ENCODE data around the gene RPS2.
"Not testable (repeated sequence)": the region's sequence is repeated elsewhere in the genome, so short reads cannot be mapped to it uniquely, and the experiment has no call there.

RPS2 gene

DNA sequence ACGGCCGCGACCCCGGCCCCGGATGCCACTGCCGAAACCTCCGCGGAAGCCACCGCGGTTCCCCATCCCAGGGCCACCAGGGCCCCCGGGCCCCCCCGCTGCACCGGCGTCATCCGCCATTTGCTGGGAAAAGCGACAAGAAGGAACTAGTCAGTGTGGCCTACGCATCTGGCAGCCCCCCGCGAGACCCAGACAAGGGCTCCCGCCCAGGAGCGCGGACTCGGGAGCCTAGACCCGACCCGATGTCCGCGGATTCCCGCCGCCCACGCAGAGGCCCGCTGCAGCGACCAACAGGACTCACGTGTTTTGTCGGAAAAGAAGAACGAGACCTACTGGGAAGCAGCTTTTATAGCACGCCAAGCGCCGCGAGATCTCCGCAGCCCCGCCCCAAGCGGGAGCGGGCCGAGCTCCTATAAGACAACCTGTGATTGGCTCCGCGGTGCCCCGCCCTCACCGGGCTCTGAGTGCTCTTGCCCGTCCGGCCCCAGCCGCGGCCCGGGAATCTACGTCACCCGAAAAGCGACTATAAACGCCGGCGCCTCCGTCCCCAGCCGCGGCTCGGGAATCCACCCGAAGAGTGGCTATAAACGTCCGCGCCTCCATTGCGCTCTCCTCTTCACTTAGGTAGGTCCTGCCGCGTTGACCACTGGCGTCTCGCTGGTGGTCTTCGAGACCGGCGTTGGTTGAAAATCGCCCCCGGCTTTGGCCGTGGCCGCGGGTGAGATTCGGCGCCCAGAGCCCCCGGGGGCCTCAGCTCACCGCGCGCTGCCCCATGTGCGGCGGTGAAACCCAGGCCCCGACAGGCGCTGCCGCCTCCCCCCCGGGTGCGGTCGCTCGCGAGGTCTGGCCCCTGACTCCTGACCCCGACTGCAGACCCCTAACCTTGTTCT lies at the start of gene RPS2:
RPS2 (minus strand) TSS at position 321 of the 890 bp plus-strand sequence; CDS start at position 120, 201 bp downstream.
- DNase-seq (ENCODE audit: low spot score), result peak; percentile 98

DNA sequence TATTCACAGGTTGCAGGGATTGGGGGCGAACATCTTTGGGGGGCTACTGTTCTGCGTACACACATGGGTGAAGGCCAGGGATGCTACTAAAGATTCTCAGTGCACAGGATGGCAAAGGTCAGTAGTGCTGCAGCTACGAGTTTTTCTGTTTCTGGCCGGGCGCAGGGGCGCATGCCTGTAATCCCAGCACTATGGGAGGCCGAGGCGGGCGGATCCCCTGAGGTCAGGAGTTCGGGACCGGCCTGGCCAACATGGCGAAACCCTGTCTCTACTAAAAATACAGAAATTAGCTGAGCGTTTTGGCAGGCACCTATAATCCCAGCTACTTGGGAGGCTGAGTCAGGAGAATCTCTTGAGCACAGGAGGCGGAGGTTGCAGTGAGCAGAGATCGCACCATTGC lies 48.9 kb upstream of the RPS2 start:
- no peak for DNase-seq (ENCODE audit: low spot score)

DNA sequence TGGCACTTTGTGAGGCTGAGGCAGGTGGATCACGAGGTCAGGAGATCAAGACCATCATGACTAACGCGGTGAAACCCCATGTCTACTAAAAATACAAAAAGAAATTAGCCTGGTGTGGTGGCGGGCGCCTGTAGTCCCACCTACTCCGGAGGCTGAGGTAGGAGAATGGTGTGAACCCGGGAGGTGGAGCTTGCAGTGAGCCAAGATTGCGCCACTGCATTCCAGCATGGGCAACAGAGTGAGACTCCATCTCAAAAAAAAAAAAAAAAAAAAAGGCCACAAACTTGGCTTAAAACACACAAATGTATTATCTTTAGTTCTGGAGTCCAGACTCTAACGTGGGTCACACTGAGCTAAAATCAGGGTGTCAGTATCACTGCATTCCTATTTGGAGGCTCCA lies 47.1 kb upstream of the RPS2 start:
- DNase-seq (ENCODE audit: low spot score), result not testable (repeated sequence)

DNA sequence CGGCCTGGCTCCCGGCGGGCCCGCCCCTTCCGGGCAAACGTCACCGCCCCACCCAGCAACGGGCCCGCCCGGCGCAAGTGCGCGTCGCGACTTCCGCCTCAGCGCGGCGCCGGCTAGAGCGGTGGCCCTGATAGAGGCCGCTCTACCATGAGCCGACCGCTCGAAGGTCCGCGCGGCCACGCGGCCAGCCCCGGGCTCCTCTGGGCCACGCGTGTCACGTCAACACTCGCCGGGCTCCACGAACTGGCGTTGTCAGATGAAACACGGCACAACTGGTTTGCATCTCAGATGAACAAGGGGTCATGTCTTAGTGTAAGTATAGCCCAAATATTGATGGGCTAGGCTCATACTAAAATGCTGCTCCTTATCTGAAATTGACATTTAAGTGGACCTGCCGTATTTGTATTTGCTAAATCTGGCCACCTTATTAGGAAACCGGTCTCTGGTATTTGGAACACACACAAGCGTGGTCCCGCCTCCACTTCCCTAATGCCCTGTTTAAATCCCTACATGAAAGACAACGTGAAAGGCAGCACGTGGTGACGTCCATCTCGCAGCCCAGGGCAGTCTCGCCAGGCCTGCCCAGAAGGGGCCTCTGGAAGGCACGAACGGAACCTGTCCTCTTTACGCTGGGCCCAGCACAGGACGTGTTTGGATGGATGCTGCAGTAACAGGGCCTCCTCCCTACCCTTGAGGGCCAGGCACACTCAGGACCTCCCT lies 45.3 kb upstream of the RPS2 start, which contains the start of gene ZNF598:
ZNF598 (minus strand) TSS at position 31 of the 720 bp plus-strand sequence.
- DNase-seq (ENCODE audit: low spot score), result peak; percentile 89

DNA sequence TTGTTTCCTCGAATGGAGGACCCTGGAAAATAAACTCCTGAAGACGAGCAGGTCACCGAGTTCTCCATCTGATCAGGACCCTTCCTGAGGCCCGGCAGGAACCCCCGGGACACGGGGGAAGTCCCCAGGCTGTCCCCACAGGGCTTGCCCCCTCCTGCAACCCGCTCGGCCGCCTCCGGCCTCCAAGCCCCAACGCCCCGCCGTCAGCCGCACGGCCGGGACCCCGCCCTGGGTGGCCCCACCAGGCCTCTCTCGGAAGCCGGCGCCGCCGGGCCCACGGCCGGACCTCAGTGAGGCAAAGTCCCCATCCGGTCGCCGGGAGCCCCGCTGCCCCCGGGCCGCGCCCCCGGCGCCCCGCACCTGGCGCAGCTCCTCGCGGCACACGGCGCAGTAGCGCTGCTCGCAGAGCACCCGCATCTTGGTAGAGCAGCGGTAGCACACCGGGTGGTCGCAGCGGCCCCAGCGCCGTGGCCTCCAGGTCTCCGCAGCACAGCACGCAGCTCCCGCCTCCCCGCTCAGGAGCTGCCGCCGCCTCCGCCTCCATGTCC lies 44.6 kb upstream of the RPS2 start:
- DNase-seq (ENCODE audit: low spot score), result no peak

DNA sequence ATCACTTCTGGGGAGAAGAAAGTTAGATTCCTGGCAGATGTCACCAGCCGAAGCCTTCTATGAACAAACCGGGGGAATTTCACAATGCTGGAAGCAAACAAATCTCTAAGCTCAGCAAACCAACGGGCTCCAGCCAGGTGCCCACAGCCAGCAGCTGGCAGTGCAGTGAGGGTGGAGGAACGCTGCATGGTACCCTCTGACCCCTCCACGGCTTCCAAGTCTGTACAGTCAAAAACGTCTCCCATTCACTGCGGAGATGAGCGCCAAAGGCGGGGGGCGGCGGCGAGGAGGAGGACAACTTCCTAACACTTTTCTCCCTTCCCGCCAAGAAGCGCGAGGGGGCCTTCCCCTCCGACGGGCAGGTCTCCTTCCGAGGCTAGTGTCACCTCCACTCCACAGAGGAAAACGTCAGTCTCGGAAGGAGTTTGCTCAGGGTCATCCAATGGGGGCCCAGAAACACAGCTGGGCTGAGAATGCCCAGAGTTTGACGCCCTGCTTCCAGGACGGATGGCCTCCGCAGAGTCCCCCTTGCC lies 44.1 kb upstream of the RPS2 start:
- DNase-seq (ENCODE audit: low spot score), result no peak

DNA sequence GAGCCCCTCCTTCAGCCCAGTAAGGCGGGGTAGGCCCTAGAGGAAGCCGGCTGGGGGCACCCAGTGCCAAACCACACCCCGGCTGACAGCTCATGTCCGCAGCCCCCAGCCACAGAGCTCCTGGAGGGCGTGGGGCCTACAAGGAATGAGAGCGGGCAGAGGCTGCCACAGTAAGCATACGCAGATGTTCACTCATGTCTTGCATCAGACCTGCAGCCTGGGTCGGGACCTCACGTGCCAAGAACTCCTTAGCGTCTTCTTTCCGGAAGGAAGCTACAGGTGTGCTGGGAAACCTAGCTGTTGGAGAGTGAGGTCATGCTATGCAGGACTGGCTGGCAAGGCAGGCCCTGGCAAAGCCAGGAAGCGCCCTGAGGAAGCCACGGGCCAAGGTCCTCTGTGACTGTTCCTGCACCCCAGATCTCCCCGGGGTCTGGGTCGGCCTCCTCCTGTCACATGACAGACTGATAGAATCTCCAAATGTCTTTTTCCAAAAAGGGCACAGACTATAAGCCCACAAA lies 43.4 kb upstream of the RPS2 start:
- DNase-seq (ENCODE audit: low spot score), result no peak

DNA sequence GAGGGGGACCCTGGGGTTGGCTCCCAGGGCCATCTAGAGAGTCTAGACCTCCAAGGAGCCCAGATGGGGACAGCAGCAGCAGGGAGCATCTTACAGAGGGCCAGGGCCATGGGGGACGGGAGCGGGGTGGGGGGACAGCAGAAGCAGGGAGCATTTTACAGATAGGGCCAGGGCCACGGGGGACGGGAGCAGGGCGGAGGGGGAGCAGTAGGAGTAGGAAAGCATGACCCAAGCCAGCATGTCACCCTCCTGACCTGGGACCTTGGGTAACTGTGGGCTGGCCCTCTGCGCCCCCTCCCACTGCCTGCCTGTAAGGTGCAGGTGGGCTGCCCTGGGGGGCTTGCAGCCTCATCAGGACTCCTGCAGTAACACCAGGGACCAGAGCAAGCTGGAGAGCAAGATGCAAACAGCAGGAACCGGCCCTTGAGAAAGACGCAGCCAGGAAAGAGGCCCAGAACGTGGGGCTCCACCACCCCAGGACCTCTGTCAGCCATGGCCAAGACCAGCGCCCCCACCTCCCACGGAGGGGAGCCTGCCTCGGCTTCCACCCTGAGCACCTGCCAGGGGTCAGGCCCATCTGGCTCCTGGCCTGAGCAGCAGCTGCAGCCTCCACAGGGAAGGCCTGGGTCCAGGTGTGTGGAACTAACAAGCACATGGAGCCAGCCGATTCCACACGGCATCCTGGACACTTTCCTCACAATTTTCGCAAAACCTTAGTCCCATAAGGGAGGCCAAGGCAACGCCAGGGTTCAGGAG lies 42.6 kb upstream of the RPS2 start:
- no peak for DNase-seq (ENCODE audit: low spot score)

DNA sequence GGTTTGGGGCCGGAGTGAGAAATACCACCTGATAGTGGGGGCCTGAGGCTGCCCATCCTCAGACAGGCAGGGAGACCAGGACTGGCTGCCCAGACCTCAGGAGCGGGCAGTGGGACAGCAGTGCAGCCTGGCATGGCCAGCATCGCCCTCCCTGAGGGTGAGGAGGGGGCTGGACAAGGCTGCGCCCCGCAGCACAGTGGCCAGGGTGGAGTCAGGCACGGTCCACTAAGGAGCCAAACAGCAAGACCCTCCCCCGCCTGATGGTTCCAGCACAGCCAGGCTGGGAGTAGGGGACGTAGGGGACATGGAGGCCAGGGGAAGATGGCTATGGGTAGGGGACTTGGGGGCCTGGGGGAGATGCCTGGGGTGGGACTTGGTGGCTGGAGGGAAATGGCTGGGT lies 41.7 kb upstream of the RPS2 start:
- no peak for DNase-seq (ENCODE audit: low spot score)

DNA sequence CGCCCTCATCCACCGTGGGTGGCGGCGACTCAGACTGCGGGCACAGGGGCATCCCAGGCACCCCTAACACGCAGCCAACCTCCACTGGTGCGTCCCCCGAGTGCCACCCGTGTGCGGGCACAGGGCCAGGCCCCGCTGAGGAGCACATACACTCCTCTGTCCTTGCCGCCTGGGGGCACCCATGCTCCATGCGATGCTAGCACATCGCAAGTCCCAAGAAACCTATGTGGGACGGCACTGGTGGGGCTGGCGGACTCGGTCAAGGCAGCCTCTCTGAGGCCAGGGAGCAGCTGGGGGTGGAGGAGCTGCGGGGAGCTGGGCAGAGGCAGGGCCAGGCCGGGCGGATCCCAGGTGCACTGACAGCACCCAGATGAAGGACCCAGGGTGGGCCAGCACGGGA lies 41.0 kb upstream of the RPS2 start:
- no peak for DNase-seq (ENCODE audit: low spot score)

DNA sequence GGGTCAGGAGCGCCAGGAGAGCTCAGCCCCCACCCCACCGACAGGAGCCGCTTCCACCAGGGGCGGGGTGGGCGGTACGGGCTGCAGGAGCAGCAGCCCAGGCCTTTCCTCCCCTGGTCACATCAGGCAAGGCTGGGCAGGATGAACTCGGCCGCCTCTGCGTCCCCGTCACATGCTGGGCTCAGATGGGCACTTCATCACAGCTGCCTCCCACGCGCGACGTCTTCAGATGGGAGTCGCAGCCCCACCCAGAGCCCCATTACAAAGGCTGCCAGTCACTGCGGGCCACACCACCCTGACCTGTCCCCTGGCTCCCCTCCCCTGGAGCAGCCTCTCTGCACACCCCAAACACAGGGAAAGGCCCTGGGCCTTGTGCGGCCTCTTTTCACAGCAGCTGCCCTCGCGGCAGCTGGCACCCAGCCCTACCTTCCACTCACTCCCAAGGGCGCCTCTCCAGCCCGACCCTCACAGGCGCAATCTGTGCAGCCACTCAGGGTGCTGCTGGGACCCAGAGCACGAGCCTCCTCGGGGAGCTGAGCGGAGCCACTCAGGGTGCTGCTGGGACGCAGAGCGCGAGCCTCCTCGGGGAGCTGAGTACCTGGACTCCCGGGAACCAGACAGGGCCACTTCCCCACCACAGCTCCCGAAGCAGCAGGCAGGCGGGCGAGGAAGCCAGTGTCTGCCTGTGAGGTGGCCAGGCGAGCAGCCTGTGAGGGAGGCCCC lies 40.3 kb upstream of the RPS2 start:
- no peak for DNase-seq (ENCODE audit: low spot score)

DNA sequence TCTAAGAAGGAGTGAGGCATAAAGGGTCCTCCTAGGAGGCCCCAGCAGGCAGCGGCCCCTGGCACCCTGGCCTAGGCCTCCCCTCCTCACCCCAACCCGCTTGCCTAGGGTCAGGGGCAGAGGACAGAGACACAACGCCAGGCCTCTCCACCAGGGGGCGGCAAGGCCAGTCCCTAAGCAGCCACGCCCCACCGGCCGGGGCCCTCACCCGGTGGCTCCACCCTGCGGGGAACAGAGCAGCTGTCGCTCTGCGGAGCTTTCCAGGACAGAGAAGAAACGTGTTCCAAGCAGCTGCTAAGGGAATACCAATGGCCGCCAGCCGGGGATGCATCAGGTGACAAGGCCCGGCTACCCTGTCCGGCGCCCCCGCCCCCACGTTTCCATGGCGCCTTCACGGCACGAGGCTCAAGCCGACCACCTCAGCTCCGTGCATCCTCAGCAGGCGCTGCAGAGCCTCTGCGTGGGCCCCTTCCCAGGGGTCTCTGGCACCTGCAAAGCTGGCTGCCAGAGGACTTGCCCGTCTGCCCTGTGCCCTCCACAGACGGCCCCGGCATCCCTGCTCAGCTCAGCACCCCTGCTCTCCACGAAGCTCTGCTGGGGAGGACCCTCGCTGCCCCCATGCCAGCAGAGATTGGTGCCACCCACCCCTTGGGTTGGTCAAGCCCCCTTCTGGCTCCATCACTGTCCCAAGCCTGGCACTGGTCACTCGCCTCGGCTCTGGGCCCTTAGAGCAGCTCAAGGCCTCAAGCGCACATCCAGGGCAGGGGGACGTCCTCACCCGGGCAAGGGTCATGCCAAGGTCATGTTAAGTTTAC lies 39.4 kb upstream of the RPS2 start:
- DNase-seq (ENCODE audit: low spot score), result peak; percentile 91

DNA sequence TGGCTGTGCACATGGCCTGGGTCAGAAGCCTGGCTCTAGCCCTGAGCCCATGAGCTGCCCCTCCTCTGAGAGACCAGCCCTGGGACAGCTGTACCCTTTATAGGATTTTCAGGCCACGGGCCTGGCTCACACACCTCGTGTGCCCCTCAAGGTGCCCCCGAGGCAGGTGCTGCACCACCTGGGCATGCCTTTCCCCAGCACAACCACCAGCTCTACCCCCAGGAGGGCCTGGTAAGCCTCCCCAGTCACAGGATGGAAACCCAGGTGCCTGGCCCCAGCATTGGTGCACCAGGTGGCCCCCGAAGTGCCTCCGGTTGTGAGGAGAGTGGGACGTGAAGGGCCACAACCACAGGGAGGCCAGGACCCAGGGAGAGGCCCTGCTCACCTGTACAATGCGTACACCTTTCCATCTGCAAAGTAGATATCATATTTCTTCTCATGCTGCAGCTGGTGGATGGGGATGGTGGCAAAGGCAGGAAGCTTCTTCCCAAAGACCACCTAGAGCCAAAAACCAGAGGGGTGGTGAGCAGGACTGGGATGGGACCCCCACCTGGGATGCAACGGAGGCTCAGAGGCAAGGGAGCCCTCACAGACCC lies 38.7 kb upstream of the RPS2 start:
- DNase-seq (ENCODE audit: low spot score), result no peak

DNA sequence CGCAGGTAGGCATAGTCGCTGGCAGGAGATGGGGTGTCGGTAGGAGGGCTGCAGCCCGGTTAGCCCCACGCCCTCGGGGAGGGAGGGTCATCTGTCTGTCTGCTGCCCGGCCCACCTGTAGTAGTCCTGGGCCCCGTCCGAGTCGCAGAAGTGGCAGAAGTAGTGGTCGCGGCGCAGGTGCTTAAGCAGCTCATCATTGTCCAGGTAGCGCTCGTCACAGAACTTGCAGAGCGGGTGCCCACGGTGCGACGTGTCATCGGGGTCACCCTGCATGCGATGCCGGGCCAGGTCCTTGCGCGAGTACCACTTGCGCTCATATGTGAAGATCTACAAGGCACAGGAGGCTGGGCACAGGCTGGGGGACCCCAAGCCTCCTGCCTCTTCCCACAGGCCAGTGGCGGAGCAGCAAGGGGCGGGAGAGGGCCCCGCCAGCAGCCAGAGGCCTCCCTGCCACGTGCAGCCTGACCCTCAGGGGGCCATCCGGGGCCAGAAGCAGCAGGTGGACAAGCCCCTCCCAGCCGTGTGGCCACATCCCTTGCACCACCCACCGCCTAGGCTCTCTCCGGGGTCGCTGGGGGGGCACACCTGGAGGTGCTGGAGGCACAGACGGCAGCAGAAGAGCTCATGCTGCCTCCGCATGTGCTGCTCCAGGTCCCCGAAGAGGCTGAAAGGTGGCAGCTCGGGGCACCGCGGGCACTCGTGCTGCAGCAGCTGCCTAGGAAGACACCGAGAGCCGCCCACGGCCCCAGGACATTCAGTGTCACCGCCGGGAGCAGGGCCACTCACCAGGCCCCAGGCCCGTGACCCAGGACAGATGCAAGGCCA lies 38.0 kb upstream of the RPS2 start:
- DNase-seq (ENCODE audit: low spot score), result no peak

DNA sequence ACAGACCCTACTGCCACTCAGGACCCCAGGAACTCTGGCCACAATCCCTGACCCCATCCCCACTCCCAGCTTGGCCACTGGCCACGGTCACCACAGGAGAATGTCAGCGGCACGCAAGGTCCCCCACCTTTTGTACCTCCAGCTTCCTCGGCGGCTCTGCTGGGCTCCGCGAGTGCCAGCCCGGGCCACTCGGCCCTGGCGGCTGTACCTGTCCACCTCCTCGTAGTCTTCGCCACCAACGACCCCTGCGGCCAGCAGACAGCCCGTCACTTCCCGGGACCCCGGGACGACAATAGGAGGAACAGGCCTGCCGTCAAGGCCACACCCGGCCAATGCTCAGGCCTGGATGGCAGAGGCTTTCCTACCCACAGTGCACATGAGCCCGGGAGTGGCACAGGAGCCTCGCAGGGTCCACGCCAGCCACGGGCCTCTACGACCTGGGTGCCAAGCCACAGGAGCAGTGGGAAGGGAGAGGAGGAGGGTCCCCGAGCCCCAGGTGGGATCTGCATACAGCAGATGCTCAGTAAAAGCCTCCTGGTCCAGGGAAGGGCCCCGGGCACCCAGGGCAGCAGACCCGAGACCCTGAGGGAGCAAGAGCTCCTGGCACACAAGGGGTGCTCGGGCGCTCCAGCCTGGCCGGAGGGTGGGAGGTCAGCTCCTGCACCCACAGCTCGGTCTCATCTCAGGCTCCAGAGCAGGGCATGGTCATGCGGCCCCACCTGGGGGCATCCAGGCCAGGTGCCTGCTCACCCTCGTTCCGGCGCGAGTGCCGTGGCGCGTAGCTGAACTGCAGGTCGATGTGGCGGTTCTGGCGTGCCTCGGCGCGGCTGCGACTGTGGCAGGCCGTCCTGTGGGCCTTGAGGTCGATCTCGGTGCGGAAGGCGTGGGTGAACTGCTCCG lies 37.1 kb upstream of the RPS2 start:
- no peak for DNase-seq (ENCODE audit: low spot score)

DNA sequence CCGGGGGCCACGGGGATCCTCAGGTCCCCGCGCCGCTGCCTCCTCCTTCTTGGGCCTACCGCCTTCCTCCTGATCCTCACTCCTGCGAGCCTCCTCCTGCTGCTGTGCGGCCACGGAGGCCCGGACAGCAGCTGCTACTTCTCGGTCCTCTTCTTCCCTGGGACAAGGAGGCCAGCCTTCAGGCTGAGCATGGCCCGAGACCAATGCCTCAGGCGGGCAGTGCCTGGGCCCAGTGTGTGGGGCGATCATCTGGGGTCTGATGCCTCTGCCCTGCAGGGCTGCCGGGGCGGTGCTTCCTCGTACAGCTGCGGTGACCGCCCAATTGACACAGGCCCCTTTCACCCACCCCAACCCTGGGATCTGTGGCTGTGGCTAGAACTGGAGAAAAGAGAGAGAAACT lies 36.4 kb upstream of the RPS2 start:
- DNase-seq (ENCODE audit: low spot score), result no peak

DNA sequence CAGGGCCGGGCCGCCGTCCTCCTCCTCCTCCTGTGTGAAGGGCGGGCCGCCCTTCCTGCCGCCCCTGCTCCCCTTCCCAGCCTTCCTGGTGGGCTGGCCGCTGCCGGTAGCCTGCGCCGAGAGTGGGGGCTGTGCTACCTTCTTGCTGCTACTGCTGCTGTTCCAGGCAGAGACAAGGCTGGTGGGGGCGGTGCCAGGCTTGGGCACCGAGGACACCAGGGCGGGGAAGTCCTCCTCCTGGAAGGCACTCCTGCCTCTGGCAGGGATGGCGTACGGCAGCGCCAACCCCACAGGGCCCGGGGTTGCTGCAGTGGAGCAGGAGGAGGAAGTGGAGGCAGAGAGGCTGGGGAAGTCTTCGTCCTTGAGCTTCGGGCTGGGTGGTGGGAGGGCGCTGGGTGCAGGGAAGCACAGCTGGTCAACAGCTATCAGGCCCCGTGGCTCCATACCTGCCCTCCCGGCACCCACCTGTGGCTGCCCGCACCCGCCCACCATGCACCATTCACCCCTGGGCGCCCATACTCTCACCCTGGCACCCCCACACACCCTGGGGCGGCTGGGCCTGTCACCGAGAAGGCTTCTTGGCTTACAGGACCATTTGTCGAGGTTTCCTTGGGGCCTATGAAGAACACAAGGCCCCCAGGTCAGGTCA lies 35.4 kb upstream of the RPS2 start:
- DNase-seq (ENCODE audit: low spot score), result no peak

All from left forelimb (tissue), 1 donor.